ENCODE data around the gene SMAD6.

DNA sequence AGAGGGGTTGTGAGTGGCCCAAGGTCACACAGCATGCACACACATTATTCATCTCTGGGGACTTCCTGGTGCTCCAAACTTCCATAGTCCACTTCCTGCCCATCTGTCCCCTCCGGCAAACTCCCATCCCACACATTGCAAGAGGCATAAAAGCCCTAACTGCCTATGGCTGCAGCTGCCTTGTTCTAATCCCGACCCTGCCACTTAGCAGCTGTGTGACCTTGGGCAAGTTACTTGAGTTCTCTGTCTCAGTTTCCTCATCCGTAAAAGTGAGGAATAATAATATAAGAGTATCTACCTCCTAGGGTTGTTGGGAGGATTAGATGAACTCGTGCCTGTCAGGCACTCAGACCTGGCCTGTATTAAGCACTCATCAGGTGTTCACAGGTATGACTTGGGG is 84.2 kb downstream of the SMAD6 start:
- TF ChIP-seq, protein P1, sequence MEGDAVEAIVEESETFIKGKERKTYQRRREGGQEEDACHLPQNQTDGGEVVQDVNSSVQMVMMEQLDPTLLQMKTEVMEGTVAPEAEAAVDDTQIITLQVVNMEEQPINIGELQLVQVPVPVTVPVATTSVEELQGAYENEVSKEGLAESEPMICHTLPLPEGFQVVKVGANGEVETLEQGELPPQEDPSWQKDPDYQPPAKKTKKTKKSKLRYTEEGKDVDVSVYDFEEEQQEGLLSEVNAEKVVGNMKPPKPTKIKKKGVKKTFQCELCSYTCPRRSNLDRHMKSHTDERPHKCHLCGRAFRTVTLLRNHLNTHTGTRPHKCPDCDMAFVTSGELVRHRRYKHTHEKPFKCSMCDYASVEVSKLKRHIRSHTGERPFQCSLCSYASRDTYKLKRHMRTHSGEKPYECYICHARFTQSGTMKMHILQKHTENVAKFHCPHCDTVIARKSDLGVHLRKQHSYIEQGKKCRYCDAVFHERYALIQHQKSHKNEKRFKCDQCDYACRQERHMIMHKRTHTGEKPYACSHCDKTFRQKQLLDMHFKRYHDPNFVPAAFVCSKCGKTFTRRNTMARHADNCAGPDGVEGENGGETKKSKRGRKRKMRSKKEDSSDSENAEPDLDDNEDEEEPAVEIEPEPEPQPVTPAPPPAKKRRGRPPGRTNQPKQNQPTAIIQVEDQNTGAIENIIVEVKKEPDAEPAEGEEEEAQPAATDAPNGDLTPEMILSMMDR (IDR thresholded peaks at IDR 0.05) = no peak
- no peak for TF ChIP-seq POLR2A (IDR thresholded peaks at IDR 0.05)
